Activated CD4-positive, alpha-beta T cell treated with anti-CD3 and anti-CD28 coated beads, Interleukin-2, Interleukin-4, amounts not matched to agents 100 ng/mL and 50 ng/mL, durations not matched to agents 16 hours and 8 hours (primary cell): Measurements from ENCODE around the gene SLC38A9.

ENCODE experiments used
- DNase-seq: peaks from one replicate; pipeline ENCODE4 v3.0.0-alpha.2; 2020; ENCODE audit warnings: low spot score

SLC38A9 gene

GRCh38 chr5:55580042-55580441, 132.1 kb downstream of the SLC38A9 start:
- DNase-seq, result no peak

- DNase-seq, result no peak
Observed at GRCh38 chr5:55578771-55579170, 133.4 kb downstream of the SLC38A9 start.

- no peak for DNase-seq
Observed at GRCh38 chr5:55577353-55578060, 134.6 kb downstream of the SLC38A9 start.

GRCh38 chr5:55576661-55577060, 135.5 kb downstream of the SLC38A9 start:
- DNase-seq, result no peak
